Heart right ventricle (tissue), 16 donors: Measurements from ENCODE around the gene C22orf31. TPM values are rescaled to one million over a fixed set of nuclear protein-coding genes. Genes with fewer than 3 reads are reported as not detected.
A peak's percentile ranks its signal among the peaks of the same experiment; 100 is the strongest.

Experiments used
- ATAC-seq, 8 donors: fragments of 200-7000 bp; cut with Tn5 transposase; one replicate each; pipeline ENCODE4 v1.9.1; 2020; ENCODE audit warnings: mild to moderate bottlenecking in 8 of 8, moderate library complexity in 8 of 8, moderate number of reproducible peaks in 1 of 8
- DNase-seq, 2 donors: peaks; one replicate each; pipeline ENCODE4 v3.0.0-alpha.2; 2020
- H3K27ac ChIP-seq, 10 donors: fragments of 200-600 bp; sonication (generic) in 2 of 10; one replicate each; pipeline versions ENCODE4 v1.5.0 to v1.8.0; 2020 to 2022; ENCODE audit warnings: mild to moderate bottlenecking in 3 of 10
- H3K27me3 ChIP-seq, 7 donors: fragments of 200-600 bp; one replicate each; pipeline ENCODE4 v1.8.0; 2021 to 2022; ENCODE audit warnings: mild to moderate bottlenecking in 2 of 7
- H3K36me3 ChIP-seq, 9 donors: fragments of 200-600 bp; sonication (generic) in 1 of 9; one replicate each; pipeline versions ENCODE4 v1.5.0 to v1.8.0; 2020 to 2022; ENCODE audit warnings: mild to moderate bottlenecking in 2 of 9
- H3K4me1 ChIP-seq, 9 donors: fragments of 200-600 bp; sonication (generic) in 1 of 9; one replicate each; pipeline versions ENCODE4 v1.5.0 to v1.8.0; 2020 to 2022; ENCODE audit warnings: mild to moderate bottlenecking in 4 of 9
- H3K4me3 ChIP-seq, 10 donors: fragments of 200-600 bp; sonication (generic) in 2 of 10; one replicate each; pipeline versions ENCODE4 v1.5.0 to v1.8.0; 2020 to 2022; ENCODE audit warnings: mild to moderate bottlenecking in 7 of 10, moderate library complexity in 2 of 10
- H3K9me3 ChIP-seq, 11 donors: fragments of 200-600 bp in 10 of 11; sonication (generic) in 2 of 11; one replicate each; pipeline versions ENCODE4 v1.5.0 to v1.8.0; 2013 to 2022; ENCODE audit warnings: mild to moderate bottlenecking in 2 of 11, control low read depth in 1 of 11, moderate library complexity in 1 of 11
- WGBS, 2 donors: extraction: QIAGEN DNeasy Blood & Tissue Kit; methylation state at CpG; one replicate each; pipeline ENCODE4 v1.1.7; 2013; ENCODE audit warnings: inconsistent platforms in 1 of 2; 5-methylcytosine and 5-hydroxymethylcytosine counted together
- intact Hi-C, 10 donors: fragments of 100-400 bp; cut with DNase I; formaldehyde crosslinking; loops; one replicate each; pipeline versions ENCODE4 v1.11.1 to v1.14.2; 2022
- long read RNA-seq, 3 donors: library from polyadenylated mRNA; unstranded; transcript quantifications; one replicate each; pipeline ENCODE4 v2.0.0, GENCODE V29; 2020 to 2021
- polyA plus RNA-seq, 2 donors: library from polyadenylated mRNA; stranded (reverse); fragments of 200-250 nt; gene quantifications; one replicate each; pipeline ENCODE4 v1.2.3, GENCODE V29; 2013
- total RNA-seq, 10 donors: library from RNA; stranded (reverse); fragmentation: NEBNext Ultra II Directional in 3 of 10; extraction: Animal tissue kit (Norgen Biotek cat#: 25700) in 3 of 10; gene quantifications; one replicate each; pipeline versions ENCODE4 v1.2.1 to v1.2.4, GENCODE V29; 2021 to 2023
- TF ChIP-seq, protein P1 (sequence below), 9 donors: fragments of 200-600 bp; sonication (generic) in 2 of 9; IDR thresholded peaks; one replicate each; pipeline versions ENCODE4 v1.5.0 to v1.8.0; 2021 to 2022; ENCODE audit warnings: antibody characterized with exemption in 9 of 9, mild to moderate bottlenecking in 5 of 9, moderate library complexity in 1 of 9
- donor health status: Arrhythmogenic right ventricular cardiomyopathy.
- donor health status: ischemic (EF 13 %, LVEDD 7.1; RV severe dilation, severe dysfunction).
- donor health status: healthy with polysubstance abuse.
- donor health status: DM: no; HTN: yes; CAD: no.
- donor health status: DM: no; HTN: no; CAD: no.
- donor health status: ischemic (EF 25% LVEDD 6.9; RV normal size, moderate dysfunction).
- donor health status: ischemic (EF 25% LVEDD 5.7; RV mildly dilated, moderate dysfunction).
- donor health status: healthy.
- donor health status: DM: yes; HTN: yes; CAD: no.
- donor health status: Ischemic cardiomyopathy.
- donor health status: ischemic (EF 35%, LVEDD 5.7; RV mildly dilated, moderate dysfunction).
- donor health status: nonischemic (EF 11% LVEDD 7.7; RV severe dilation, severe dysfunction).
- donor health status: DM: yes; HTN: yes; CAD: no.
- donor health status: PGD.
- donor health status: ischemic (EF 29% LVEDD 5.4; RV normal size, mild dysfunction).
- donor health status: nonischemic (EF 23%, LVEDD 6.1; RV moderate dilation, normal function).

C22orf31 gene
- total RNA-seq (under 1 TPM in 1 of 10 donors, not detected in 9; 0.24 TPM), polyA plus RNA-seq (not detected)
- long read RNA-seq, donor 1 = 0 reads
- long read RNA-seq, donor 2 = 0 reads
- long read RNA-seq, donor 3 = 0 reads

GRCh38 chr22:29061773-29062172 is at the start of gene C22orf31:
Gene C22orf31 (minus strand): TSS chr22:29061831. CDS start chr22:29061792, 39 bp downstream.
- Histone ChIP-seq H3K4me3 (no peak within 1 kb of the TSS), H3K36me3 (no peaks in the 10 kb centered on the region), H3K27me3 (peaks cover 0 to 13% (median 0%) of the 10 kb centered on the region in 7 donors), H3K9me3 (no peaks in the 10 kb centered on the region), H3K4me1 (no peaks in the 10 kb centered on the region), H3K27ac (no peak within 1 kb of the TSS)
- intact Hi-C loops = loop anchor here in 1 of 10 donors (10.0 kb wide), 1 partner anchor 93 kb away; no protein-coding TSS in a partner anchor
- ATAC-seq (no peak), DNase-seq (no peak)
- TF ChIP-seq, protein P1, sequence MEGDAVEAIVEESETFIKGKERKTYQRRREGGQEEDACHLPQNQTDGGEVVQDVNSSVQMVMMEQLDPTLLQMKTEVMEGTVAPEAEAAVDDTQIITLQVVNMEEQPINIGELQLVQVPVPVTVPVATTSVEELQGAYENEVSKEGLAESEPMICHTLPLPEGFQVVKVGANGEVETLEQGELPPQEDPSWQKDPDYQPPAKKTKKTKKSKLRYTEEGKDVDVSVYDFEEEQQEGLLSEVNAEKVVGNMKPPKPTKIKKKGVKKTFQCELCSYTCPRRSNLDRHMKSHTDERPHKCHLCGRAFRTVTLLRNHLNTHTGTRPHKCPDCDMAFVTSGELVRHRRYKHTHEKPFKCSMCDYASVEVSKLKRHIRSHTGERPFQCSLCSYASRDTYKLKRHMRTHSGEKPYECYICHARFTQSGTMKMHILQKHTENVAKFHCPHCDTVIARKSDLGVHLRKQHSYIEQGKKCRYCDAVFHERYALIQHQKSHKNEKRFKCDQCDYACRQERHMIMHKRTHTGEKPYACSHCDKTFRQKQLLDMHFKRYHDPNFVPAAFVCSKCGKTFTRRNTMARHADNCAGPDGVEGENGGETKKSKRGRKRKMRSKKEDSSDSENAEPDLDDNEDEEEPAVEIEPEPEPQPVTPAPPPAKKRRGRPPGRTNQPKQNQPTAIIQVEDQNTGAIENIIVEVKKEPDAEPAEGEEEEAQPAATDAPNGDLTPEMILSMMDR (IDR thresholded peaks at IDR 0.05) = no peak
- 76 to 77% methylated on average over 2 of the region's 2 CpGs for WGBS, 2 donors

GRCh38 chr22:29110946-29111345 is 49.3 kb upstream of the C22orf31 start:
- Histone ChIP-seq H3K27ac (no peak overlapping the region), H3K36me3 (no peaks in the 10 kb centered on the region), H3K27me3 (no peaks in the 10 kb centered on the region), H3K4me1 (peaks cover 0 to 13% (median 6%) of the 10 kb centered on the region in 9 donors), H3K4me3 (no peak overlapping the region), H3K9me3 (no peaks in the 10 kb centered on the region)
- intact Hi-C loops = no loop called here
- DNase-seq = no peak
- ATAC-seq = no peak
- WGBS, 2 donors = 90 to 94% methylated on average over 3 of the region's 3 CpGs
- TF ChIP-seq, protein P1 (IDR thresholded peaks at IDR 0.05) = no peak

GRCh38 chr22:29109822-29110221 is 48.2 kb upstream of the C22orf31 start:
- ATAC-seq (peak in 2 of 8 donors; percentile 24 to 34), DNase-seq (no peak)
- no peaks in the 10 kb centered on the region for H3K9me3 ChIP-seq
- TF ChIP-seq, protein P1 (IDR thresholded peaks at IDR 0.05) = no peak
- H3K27ac ChIP-seq = no peak overlapping the region
- no peaks in the 10 kb centered on the region for H3K36me3 ChIP-seq
- no peaks in the 10 kb centered on the region for H3K27me3 ChIP-seq
- 61 to 64% methylated on average over 4 of the region's 4 CpGs for WGBS, 2 donors
- intact Hi-C loops = loop anchor here in 1 of 10 donors (10.0 kb wide), 1 partner anchor 145 kb away; no protein-coding TSS in a partner anchor
- H3K4me3 ChIP-seq = no peak overlapping the region
- H3K4me1 ChIP-seq = peaks cover 0 to 10% (median 0%) of the 10 kb centered on the region in 9 donors

- ATAC-seq (no peak), DNase-seq (no peak)
- TF ChIP-seq, protein P1 (IDR thresholded peaks at IDR 0.05) = no peak
- H3K27ac ChIP-seq = no peak overlapping the region
- H3K27me3 ChIP-seq = no peaks in the 10 kb centered on the region
- WGBS, 2 donors = 96 to 99% methylated on average over 5 of the region's 5 CpGs
- H3K9me3 ChIP-seq = no peaks in the 10 kb centered on the region
- H3K4me1 ChIP-seq = peaks cover 0 to 10% (median 0%) of the 10 kb centered on the region in 9 donors
- no peak overlapping the region for H3K4me3 ChIP-seq
- intact Hi-C loops = loop anchor here in 1 of 10 donors (10.0 kb wide), 1 partner anchor 147 kb away; no protein-coding TSS in a partner anchor
- no peaks in the 10 kb centered on the region for H3K36me3 ChIP-seq
Observed at GRCh38 chr22:29108137-29108536, 46.5 kb upstream of the C22orf31 start.
